Upper lobe of left lung (tissue), 6 donors: Measurements from ENCODE around the gene TP53TG5. TPM values are rescaled to one million over a fixed set of nuclear protein-coding genes. Genes with fewer than 3 reads are reported as not detected.

Experiments
- ATAC-seq, 2 donors: fragments of 200-7000 bp; cut with Tn5 transposase; one replicate each; pipeline ENCODE4 v1.9.1; 2022; ENCODE audit warnings: mild to moderate bottlenecking in 2 of 2, moderate library complexity in 2 of 2; ENCODE audit not compliant: low FRiP score in 2 of 2
- DNase-seq, 2 donors: peaks; one replicate each; pipeline ENCODE4 v3.0.0-alpha.2; 2019 to 2020
- H3K27ac ChIP-seq, 4 donors: fragments of 200-600 bp; sonication (generic); one replicate each; pipeline ENCODE4 v1.5.1; 2016 to 2019
- H3K27me3 ChIP-seq, 4 donors: fragments of 200-600 bp; sonication (generic); one replicate each; pipeline ENCODE4 v1.5.1; 2017 to 2019
- H3K36me3 ChIP-seq, 4 donors: fragments of 200-600 bp; sonication (generic); one replicate each; pipeline ENCODE4 v1.5.1; 2016 to 2019
- H3K4me1 ChIP-seq, 4 donors: fragments of 200-600 bp; sonication (generic); one replicate each; pipeline ENCODE4 v1.5.1; 2018 to 2019
- H3K4me3 ChIP-seq, 4 donors: fragments of 200-600 bp; sonication (generic); one replicate each; pipeline ENCODE4 v1.5.1; 2017 to 2019; ENCODE audit warnings: mild to moderate bottlenecking in 2 of 4, moderate library complexity in 1 of 4
- H3K9me3 ChIP-seq, 4 donors: fragments of 200-600 bp; sonication (generic); one replicate each; pipeline ENCODE4 v1.5.1; 2018 to 2019
- EP300 ChIP-seq, 4 donors: sonication (generic); formaldehyde crosslinking; IDR thresholded peaks; one replicate each; pipeline ENCODE4 v1.5.1; 2017; ENCODE audit warnings: antibody characterized with exemption in 4 of 4, control low read depth in 2 of 4
- POLR2A ChIP-seq, 4 donors: fragments of 450-650 bp; IDR thresholded peaks; one replicate each; pipeline ENCODE4 v1.5.1; 2016 to 2017; ENCODE audit warnings: antibody characterized with exemption in 4 of 4, mild to moderate bottlenecking in 2 of 4
- POLR2AphosphoS5 ChIP-seq, 2 donors: sonication (generic); formaldehyde crosslinking; IDR thresholded peaks; one replicate each; pipeline ENCODE4 v1.5.1; 2017; ENCODE audit warnings: antibody characterized with exemption in 2 of 2
- WGBS, 2 donors: methylation state at CpG; one replicate each; pipeline ENCODE4 v1.1.5; 2017 to 2018; 5-methylcytosine and 5-hydroxymethylcytosine counted together
- total RNA-seq, 6 donors: library from RNA; depleted of rRNA in 4 of 6; stranded (reverse); fragments of >200 nt in 4 of 6; gene quantifications; one replicate each; pipeline versions ENCODE4 v1.1.0 to v1.2.1, GENCODE V29; 2016 to 2021
- TF ChIP-seq, protein P1 (sequence below), 6 experiments: fragments of 450-650 bp in 4 of 6; fragments of 200-600 bp in 2 of 6; sonication (generic) in 2 of 6; IDR thresholded peaks; one replicate each; pipeline ENCODE4 v1.5.1; 2016 to 2019; ENCODE audit warnings: antibody characterized with exemption in 6 of 6
- donor health status: DM: no; HTN: no; CAD: no; lungs with moderate emphysema.
- donor health status: DM: no; HTN: yes; CAD: no; lungs with severe emphysema.

Gene TP53TG5
- total RNA-seq, 6 donors from 2014 or later = not detected

DNA sequence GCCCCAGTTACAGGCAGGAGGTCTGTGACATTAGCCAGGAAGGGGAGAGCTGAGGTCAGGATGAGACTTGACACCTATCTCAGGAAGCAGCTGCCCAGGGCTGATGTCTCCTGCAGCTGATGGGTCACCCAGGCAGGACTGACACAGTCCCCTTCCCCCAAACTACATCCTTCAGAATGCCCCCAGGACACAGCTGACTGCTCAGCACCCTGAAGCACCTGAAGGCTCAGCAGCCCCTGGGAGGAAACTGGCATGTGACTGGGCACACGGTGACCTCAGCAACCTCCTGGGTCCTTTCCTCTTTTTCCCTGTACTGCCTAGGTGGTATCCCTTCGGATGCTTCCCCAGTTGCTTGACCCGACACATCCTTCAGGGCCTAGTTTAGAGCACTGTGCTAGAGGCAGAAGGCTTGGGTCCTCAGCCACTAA lies 31.8 kb downstream of the TP53TG5 start:
- WGBS, 2 donors = 48 to 61% methylated on average over 3 of the region's 3 CpGs
- ATAC-seq (no peak), DNase-seq (no peak)
- Histone ChIP-seq H3K4me3 (peak overlapping the region in 3 of 4 donors; percentile 55 to 88 (median 74)), H3K27ac (peak overlapping the region; percentile 91 to 92 (median 92)), H3K9me3 (no peaks in the 10 kb centered on the region), H3K4me1 (peaks cover 59 to 65% (median 62%) of the 10 kb centered on the region in 4 donors), H3K27me3 (no peaks in the 10 kb centered on the region), H3K36me3 (no peaks in the 10 kb centered on the region)
- TF ChIP-seq, protein P1, sequence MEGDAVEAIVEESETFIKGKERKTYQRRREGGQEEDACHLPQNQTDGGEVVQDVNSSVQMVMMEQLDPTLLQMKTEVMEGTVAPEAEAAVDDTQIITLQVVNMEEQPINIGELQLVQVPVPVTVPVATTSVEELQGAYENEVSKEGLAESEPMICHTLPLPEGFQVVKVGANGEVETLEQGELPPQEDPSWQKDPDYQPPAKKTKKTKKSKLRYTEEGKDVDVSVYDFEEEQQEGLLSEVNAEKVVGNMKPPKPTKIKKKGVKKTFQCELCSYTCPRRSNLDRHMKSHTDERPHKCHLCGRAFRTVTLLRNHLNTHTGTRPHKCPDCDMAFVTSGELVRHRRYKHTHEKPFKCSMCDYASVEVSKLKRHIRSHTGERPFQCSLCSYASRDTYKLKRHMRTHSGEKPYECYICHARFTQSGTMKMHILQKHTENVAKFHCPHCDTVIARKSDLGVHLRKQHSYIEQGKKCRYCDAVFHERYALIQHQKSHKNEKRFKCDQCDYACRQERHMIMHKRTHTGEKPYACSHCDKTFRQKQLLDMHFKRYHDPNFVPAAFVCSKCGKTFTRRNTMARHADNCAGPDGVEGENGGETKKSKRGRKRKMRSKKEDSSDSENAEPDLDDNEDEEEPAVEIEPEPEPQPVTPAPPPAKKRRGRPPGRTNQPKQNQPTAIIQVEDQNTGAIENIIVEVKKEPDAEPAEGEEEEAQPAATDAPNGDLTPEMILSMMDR (IDR thresholded peaks at IDR 0.05) = no peak
- no peak for TF ChIP-seq EP300 (IDR thresholded peaks at IDR 0.05)
- TF ChIP-seq POLR2A (IDR thresholded peaks at IDR 0.05) = peak in 1 of 4 donors; percentile 13
- peak in 1 of 2 donors; percentile 36 for TF ChIP-seq POLR2AphosphoS5 (IDR thresholded peaks at IDR 0.05)

DNA sequence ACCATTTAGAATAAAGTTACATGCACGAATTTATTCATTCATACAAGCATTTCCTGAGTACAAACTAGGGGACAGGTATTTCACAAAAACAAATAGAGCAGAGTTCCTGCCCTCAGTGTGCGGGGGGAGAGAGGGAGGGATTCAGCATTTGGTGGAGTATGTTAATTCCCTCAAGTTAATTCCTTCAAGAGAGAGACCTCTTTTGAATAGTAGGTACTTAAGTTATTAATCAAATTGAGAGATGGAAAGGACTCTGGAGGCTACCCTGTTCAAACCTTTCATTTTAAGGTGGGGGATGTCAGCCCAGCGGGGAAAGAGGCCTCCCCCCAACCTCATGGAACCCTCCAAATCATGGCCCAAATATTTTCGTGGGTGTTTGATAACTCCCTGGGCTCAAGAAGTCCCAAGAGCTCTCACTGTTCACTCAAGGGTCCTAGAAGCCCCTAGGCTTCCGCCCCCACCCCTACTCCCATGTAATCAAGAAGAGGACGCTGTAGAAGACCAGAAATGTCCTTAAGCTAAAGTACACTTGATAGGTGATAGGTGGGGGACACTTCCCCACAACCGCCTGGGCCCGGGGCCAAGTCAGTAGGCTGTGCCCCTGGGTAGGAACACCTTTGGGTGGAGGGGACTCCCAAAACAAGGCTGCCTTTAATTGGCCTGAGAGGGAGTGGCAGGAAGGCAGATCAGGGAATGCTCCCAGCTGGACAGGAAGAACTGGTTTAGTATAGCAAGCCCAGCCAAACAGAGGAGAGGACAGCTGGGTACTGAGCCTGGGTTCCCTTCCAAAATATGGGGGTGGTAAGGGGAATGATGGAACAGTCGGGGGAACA lies 32.8 kb downstream of the TP53TG5 start:
- 48 to 65% methylated on average over 7 to 9 of the region's 9 CpGs for WGBS, 2 donors

DNA sequence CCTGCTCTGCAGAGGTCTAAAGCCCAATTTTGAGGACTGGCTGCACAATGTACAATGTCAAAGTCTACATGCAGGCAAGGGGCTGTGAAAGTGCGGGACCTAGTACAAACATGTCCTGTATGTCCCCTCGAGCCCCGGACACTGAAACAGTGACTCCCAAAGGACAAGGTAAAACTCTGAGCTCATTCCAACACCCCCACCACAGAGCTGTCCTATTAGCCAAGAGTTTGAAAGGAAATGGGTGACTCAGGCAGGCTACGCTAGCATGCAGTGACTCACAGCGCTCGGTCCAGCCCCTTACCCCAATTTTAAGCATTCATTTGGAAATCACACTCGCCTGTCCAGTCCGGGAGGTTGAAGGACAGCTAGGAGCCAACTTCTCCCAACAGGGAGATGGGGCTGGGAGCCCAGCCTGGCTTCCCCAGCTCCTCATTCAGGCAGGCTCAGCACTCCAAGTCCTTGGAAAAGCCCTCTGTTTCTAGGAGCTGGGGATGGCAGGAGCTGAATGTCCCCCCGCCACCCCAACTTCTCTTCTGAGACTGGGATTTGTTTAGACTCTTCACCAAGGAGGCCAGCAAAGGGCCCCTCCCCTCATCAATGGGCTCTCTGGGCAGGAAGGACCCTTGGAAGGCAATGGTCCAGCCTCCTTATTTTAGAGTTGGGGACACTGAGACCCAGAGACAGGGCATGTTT lies 33.8 kb downstream of the TP53TG5 start:
- peaks cover 65 to 85% (median 74%) of the 10 kb centered on the region in 4 donors for H3K4me1 ChIP-seq
- H3K4me3 ChIP-seq = peak overlapping the region in 3 of 4 donors; percentile 55 to 88 (median 74)
- peak in 1 of 2 donors; percentile 84 for DNase-seq
- H3K36me3 ChIP-seq = peaks cover 0 to 15% (median 3%) of the 10 kb centered on the region in 4 donors
- H3K27ac ChIP-seq = peak overlapping the region; percentile 91 to 92 (median 92)
- WGBS, 2 donors = 43 to 46% methylated on average over 7 to 9 of the region's 9 CpGs
- no peaks in the 10 kb centered on the region for H3K9me3 ChIP-seq
- ATAC-seq = peak; percentile 42 to 60
- TF ChIP-seq EP300 (IDR thresholded peaks at IDR 0.05) = peak in 1 of 4 donors; percentile 41
- peak in 3 of 4 donors; percentile 27 to 70 (median 52) for TF ChIP-seq POLR2A (IDR thresholded peaks at IDR 0.05)
- TF ChIP-seq, protein P1 (IDR thresholded peaks at IDR 0.05) = peak in 1 of 6 experiments; percentile 12
- TF ChIP-seq POLR2AphosphoS5 (IDR thresholded peaks at IDR 0.05) = peak; percentile 66 to 79
- no peaks in the 10 kb centered on the region for H3K27me3 ChIP-seq

More for the DNA sequence above, 32.8 kb downstream of the TP53TG5 start:
- Histone ChIP-seq H3K4me3 (peak overlapping the region in 3 of 4 donors; percentile 55 to 88 (median 74)), H3K4me1 (peaks cover 61 to 75% (median 69%) of the 10 kb centered on the region in 4 donors), H3K36me3 (peaks cover 0 to 8% (median under 1%) of the 10 kb centered on the region in 4 donors), H3K9me3 (no peaks in the 10 kb centered on the region), H3K27me3 (no peaks in the 10 kb centered on the region), H3K27ac (peak overlapping the region; percentile 91 to 92 (median 92))
- DNase-seq = peak; percentile 72 to 87
- TF ChIP-seq, protein P1 (IDR thresholded peaks at IDR 0.05) = no peak
- peak; percentile 53 to 85 for TF ChIP-seq POLR2AphosphoS5 (IDR thresholded peaks at IDR 0.05)
- TF ChIP-seq EP300 (IDR thresholded peaks at IDR 0.05) = peak in 3 of 4 donors; percentile 26 to 77 (median 75)
- peak in 3 of 4 donors; percentile 62 to 88 (median 71) for TF ChIP-seq POLR2A (IDR thresholded peaks at IDR 0.05)
- peak; percentile 25 to 74 for ATAC-seq

DNA sequence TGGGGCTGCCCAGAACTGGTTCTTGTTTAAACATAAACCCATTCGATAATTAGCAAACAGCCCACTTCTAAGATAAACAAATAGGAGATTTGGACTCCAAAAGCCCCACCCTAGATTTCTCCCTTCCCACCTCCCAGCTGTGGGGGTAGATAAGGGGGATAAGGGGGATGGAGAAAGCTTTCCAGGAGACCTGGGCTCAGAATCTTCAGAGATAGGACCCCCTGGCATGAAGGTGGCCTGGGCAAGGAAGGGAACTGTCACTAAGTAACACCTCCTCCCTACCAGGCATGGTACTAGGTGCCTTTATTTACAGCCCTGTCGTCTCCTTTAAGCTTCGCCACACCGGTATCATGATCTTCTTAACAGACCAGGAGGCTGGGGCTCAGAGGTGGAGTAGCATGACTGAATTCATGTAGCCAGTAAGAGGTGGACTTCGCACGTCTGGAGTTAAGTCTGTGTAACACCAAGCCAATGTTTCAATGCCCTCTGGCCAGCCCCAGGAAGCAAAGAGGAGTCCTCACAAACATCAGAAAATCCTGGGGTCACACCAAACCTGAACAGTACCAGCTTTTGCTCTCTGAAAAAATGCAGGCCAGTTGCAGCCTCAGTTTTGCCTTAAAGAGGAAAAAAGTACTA lies 34.5 kb downstream of the TP53TG5 start:
- Histone ChIP-seq H3K36me3 (peaks cover 0 to 15% (median 3%) of the 10 kb centered on the region in 4 donors), H3K9me3 (no peaks in the 10 kb centered on the region), H3K4me3 (peak overlapping the region in 3 of 4 donors; percentile 55 to 88 (median 74)), H3K4me1 (peaks cover 68 to 92% (median 79%) of the 10 kb centered on the region in 4 donors), H3K27me3 (no peaks in the 10 kb centered on the region), H3K27ac (peak overlapping the region; percentile 91 to 92 (median 92))
- TF ChIP-seq, protein P1 (IDR thresholded peaks at IDR 0.05) = no peak
- no peak for DNase-seq
- no peak for ATAC-seq
- WGBS, 2 donors = 51 to 61% methylated on average over 4 to 6 of the region's 6 CpGs
